ENCODE data around the gene LEP.

The LEP gene

GRCh38 chr7:128210036-128210347, 31.1 kb upstream of the LEP start:
- no peak for TF ChIP-seq CTCF (IDR thresholded peaks at IDR 0.05; ENCODE audit: control extremely low read depth, extremely low read depth, low read depth, missing control alignments)
- POLR2A ChIA-PET: no interaction called here
- no peak for DNase-seq (ENCODE audit: extremely low spot score)
- CTCF ChIA-PET: interaction anchor here (0.6 to 11.7 kb wide), 61 partner anchors 10 to 956 kb away, joined by 3 to 150 read pairs (median 5); partner anchors contain the start of genes ARF5, GCC1 and RBM28

DNA sequence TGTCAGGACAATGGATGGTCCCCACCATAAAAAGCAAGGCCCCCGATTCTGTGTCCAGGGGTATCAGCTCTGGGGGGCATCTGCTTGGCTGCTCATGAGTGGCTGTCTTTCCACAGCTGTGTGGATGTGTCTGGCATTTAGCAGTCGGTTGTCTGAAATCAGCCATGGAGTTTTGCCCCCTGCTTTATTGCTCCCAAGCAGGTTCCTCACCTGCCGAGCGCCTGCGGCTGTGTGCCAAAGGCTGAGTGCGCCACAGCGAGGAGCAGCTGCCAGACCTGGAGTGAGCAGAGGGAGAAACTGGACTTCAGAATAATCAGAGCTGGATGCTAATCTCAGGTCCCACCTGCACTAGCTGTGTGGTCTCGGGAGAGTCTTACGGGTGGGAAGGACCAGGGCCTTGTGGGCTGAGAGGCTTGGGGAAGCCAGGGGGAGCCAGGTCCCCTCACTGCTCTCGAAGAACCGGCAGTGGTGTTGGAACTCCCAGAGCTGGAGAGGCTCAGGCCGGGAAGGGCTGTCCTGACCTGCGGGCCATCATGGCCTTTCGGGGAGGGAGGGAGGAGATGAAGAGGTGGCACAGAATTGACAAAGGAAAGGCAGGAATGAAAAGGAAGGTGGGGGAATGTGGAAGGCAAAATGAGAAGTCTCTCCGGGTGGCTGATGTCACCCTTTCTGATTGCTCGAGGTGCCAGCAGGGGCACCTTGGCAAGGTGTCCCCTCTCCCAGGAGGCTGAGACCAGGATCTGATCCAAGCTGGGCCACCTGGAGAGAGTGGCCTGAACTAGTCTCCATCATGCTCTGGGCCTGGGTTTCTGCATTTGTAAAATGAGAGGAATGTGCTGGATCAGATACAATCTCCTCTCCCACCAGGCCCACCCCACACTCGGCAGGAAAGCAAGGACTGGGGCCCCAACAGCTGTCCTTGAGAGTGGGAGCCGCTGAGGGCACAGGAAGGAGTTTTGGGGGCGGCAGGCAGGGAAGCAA, 30.2 kb upstream of the LEP start:
- no peak for TF ChIP-seq CTCF (IDR thresholded peaks at IDR 0.05; ENCODE audit: control extremely low read depth, extremely low read depth, low read depth, missing control alignments)
- POLR2A ChIA-PET: no interaction called here
- no peak for DNase-seq (ENCODE audit: extremely low spot score)
- CTCF ChIA-PET: interaction anchor here (0.8 to 11.7 kb wide), 12 partner anchors 9 to 764 kb away, joined by 3 to 150 read pairs (median 10); partner anchors contain the start of gene GCC1

DNA sequence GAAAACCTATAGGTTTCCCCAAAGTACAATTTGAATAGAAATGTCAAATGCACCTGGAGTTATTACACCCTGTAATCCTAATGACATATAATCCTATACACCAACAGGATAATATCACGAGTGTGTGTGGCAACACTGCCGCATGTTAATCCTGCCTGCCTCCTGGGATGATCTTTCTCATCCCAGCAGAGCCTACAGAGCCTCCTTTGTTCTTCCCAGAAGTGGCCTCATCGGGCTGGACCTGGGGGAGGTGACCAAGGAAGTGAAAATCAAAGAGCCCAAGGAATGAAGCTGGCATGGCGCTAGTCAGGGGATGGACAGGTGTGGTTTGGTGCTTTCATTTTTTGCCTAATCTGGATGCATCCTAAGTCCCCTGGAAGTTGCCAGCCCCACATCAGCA, 29.5 kb upstream of the LEP start:
- DNase-seq (ENCODE audit: extremely low spot score): no peak
- no peak for TF ChIP-seq CTCF (IDR thresholded peaks at IDR 0.05; ENCODE audit: control extremely low read depth, extremely low read depth, low read depth, missing control alignments)
- POLR2A ChIA-PET: no interaction called here
- CTCF ChIA-PET: interaction anchor here (0.7 to 11.7 kb wide), 5 partner anchors 24 to 504 kb away, joined by 3 to 150 read pairs (median 12); no protein-coding TSS in a partner anchor

DNA sequence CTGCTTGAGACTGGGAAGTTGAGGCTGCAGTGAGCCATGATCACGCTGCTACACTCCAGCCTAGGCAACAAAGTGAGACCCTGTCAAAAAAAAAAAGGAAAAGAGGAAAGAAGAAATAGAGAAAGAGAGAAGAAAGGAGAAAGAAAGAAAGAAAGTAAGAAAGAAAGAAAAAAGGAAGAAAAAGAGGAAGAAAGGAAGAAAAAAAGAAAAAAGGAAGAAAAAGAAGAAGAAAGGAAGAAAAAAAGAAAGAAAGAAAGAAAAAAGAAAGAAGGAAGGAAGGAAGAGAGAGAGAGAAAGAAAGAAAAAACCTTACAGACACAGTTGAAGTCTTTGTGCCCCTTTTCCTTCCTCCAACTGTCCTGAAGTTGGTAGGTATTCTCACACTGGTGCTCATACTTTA, 26.6 kb upstream of the LEP start:
- TF ChIP-seq CTCF (IDR thresholded peaks at IDR 0.05; ENCODE audit: control extremely low read depth, extremely low read depth, low read depth, missing control alignments): no peak
- POLR2A ChIA-PET: no interaction called here
- CTCF ChIA-PET: interaction anchor here (1.0 to 10.6 kb wide), 2 partner anchors 79 to 507 kb away, joined by 4 to 150 read pairs; no protein-coding TSS in a partner anchor
- DNase-seq (ENCODE audit: extremely low spot score): no peak

DNA sequence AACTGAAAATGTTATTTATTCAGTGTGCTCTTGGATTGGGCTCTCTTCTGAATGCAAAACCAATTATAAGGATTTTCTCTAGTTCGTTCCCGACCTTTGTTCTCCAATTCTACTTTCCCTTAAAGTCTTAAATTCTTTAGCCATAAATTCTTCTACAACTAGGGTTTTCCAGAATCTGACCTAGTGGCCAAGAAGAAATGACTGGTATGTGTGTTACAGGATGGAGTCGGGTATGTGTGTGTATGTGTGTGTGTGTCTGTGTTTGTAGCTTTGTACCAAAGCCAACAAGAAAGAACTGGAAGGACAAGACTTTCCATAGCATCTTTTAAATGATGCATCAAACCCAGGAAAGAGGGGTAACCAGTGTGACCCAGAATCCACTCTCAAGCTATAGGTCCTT, 25.8 kb upstream of the LEP start:
- POLR2A ChIA-PET: no interaction called here
- DNase-seq (ENCODE audit: extremely low spot score): no peak
- CTCF ChIA-PET: interaction anchor here (1.0 to 10.6 kb wide), 2 partner anchors 80 to 508 kb away, joined by 4 to 150 read pairs; no protein-coding TSS in a partner anchor
- TF ChIP-seq CTCF (IDR thresholded peaks at IDR 0.05; ENCODE audit: control extremely low read depth, extremely low read depth, low read depth, missing control alignments): no peak

DNA sequence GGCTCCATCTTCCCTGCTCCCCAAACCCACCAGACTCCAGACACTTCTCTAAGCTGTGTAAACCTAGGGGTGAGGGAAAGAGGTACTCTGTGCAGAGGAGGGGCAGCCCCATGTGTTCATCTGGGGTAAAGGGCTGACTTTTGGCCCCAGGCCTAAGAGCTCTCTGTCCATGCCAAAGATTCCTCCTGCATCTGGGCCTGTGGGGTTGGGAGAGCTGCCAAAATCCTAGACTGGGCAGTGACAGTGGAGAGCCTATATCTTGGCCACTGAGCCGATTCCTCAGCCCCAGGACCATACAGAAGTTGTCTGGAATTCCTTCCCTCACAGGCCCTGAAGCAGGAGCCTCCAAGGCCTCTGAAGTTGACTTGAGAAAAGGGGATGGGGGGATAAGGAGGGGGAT, 25.3 kb upstream of the LEP start:
- POLR2A ChIA-PET: no interaction called here
- TF ChIP-seq CTCF (IDR thresholded peaks at IDR 0.05; ENCODE audit: control extremely low read depth, extremely low read depth, low read depth, missing control alignments): no peak
- CTCF ChIA-PET: interaction anchor here (10.6 kb wide), 1 partner anchor 508 kb away, joined by 150 read pairs; no protein-coding TSS in a partner anchor
- DNase-seq (ENCODE audit: extremely low spot score): no peak

Measured in GM10248 (cell line).